Measurements from ENCODE around the gene ASPM.

- no peak for TF ChIP-seq ISL1 (CRISPR knock-in tag; IDR thresholded peaks at IDR 0.05)
- no peak for TF ChIP-seq TSHZ2 (CRISPR knock-in tag; IDR thresholded peaks at IDR 0.05)
- no peak for TF ChIP-seq RARB (CRISPR knock-in tag; IDR thresholded peaks at IDR 0.05)
- no peak for TF ChIP-seq ZC3H10 (CRISPR knock-in tag; IDR thresholded peaks at IDR 0.05)
- TF ChIP-seq POU6F1 (CRISPR knock-in tag; IDR thresholded peaks at IDR 0.05; ENCODE audit: borderline replicate concordance, low read depth) = no peak
- no peak for TF ChIP-seq SNAI2 (CRISPR knock-in tag; IDR thresholded peaks at IDR 0.05)
- no peak for TF ChIP-seq TCF4 (CRISPR knock-in tag; IDR thresholded peaks at IDR 0.05; ENCODE audit: borderline replicate concordance)
These were observed 7.3 kb downstream of the ASPM start for GRCh38 chr1:197139169-197139568.

All from SK-N-SH treated with all-trans-retinoic acid at 6 μM for 48 hours (cell line).